ENCODE measurements around the gene LAG3. TPM values are rescaled to one million over a fixed set of nuclear protein-coding genes. Genes with fewer than 3 reads are reported as not detected.

The LAG3 gene
- total RNA-seq, 1 experiment from 2014 or later, result 0.16 TPM

GRCh38 chr12:6813363-6813762 is 41.0 kb downstream of the LAG3 start:
- H3K27me3 ChIP-seq, result peaks cover 13% of the 10 kb centered on the region; the same call in 1 of the 2 replicates
- no peak overlapping the region for H3K27ac ChIP-seq
- H3K4me3 ChIP-seq, result no peak overlapping the region
- no peaks in the 10 kb centered on the region for H3K4me1 ChIP-seq
- DNase-seq, result no peak
- H3K9me3 ChIP-seq (replicated peaks), result no peaks in the 10 kb centered on the region
- no peaks in the 10 kb centered on the region for H3K36me3 ChIP-seq

GRCh38 chr12:6816598-6816997 is 44.3 kb downstream of the LAG3 start:
- H3K27me3 ChIP-seq, result peaks cover 18% of the 10 kb centered on the region
- no peak overlapping the region for H3K4me3 ChIP-seq
- H3K4me1 ChIP-seq, result peaks cover 7% of the 10 kb centered on the region; the same call in 1 of the 2 replicates
- peak in 1 of 2 experiments; percentile 0 for DNase-seq
- no peaks in the 10 kb centered on the region for H3K36me3 ChIP-seq
- no peak overlapping the region for H3K27ac ChIP-seq
- no peaks in the 10 kb centered on the region for H3K9me3 ChIP-seq (replicated peaks)

GRCh38 chr12:6817098-6817497 is 44.8 kb downstream of the LAG3 start:
- Histone ChIP-seq H3K27me3 (peaks cover 15% of the 10 kb centered on the region), H3K36me3 (no peaks in the 10 kb centered on the region), H3K9me3 (replicated peaks) (no peaks in the 10 kb centered on the region), H3K4me3 (no peak overlapping the region), H3K4me1 (peaks cover 10% of the 10 kb centered on the region; the same call in 1 of the 2 replicates), H3K27ac (no peak overlapping the region)
- DNase-seq, result no peak

- DNase-seq, result no peak
- Histone ChIP-seq H3K4me3 (no peak overlapping the region), H3K27ac (no peak overlapping the region), H3K4me1 (peaks cover 10% of the 10 kb centered on the region; the same call in 1 of the 2 replicates), H3K9me3 (replicated peaks) (no peaks in the 10 kb centered on the region), H3K27me3 (peaks cover 14% of the 10 kb centered on the region), H3K36me3 (no peaks in the 10 kb centered on the region)
These were observed 45.4 kb downstream of the LAG3 start for GRCh38 chr12:6817662-6818157.

- no peak overlapping the region for H3K4me3 ChIP-seq
- peaks cover 14% of the 10 kb centered on the region for H3K27me3 ChIP-seq
- H3K36me3 ChIP-seq, result no peaks in the 10 kb centered on the region
- no peaks in the 10 kb centered on the region for H3K9me3 ChIP-seq (replicated peaks)
- DNase-seq, result no peak
- H3K4me1 ChIP-seq, result peaks cover 10% of the 10 kb centered on the region; the same call in 1 of the 2 replicates
- no peak overlapping the region for H3K27ac ChIP-seq
These were observed 45.9 kb downstream of the LAG3 start for GRCh38 chr12:6818222-6818621.

- H3K4me1 ChIP-seq, result peaks cover 10% of the 10 kb centered on the region; the same call in 1 of the 2 replicates
- H3K36me3 ChIP-seq, result no peaks in the 10 kb centered on the region
- H3K27me3 ChIP-seq, result peaks cover 14% of the 10 kb centered on the region
- H3K9me3 ChIP-seq (replicated peaks), result no peaks in the 10 kb centered on the region
- no peak overlapping the region for H3K4me3 ChIP-seq
- H3K27ac ChIP-seq, result no peak overlapping the region
- DNase-seq, result no peak
These were observed 46.3 kb downstream of the LAG3 start for GRCh38 chr12:6818645-6819044.

- Histone ChIP-seq H3K36me3 (no peaks in the 10 kb centered on the region), H3K27ac (no peak overlapping the region), H3K9me3 (replicated peaks) (no peaks in the 10 kb centered on the region), H3K27me3 (peaks cover 14% of the 10 kb centered on the region), H3K4me3 (no peak overlapping the region), H3K4me1 (peaks cover 10% of the 10 kb centered on the region; the same call in 1 of the 2 replicates)
- no peak for DNase-seq
These were observed 47.0 kb downstream of the LAG3 start for GRCh38 chr12:6819106-6820030.

- Histone ChIP-seq H3K4me3 (no peak overlapping the region), H3K4me1 (peaks cover 10% of the 10 kb centered on the region), H3K36me3 (no peaks in the 10 kb centered on the region), H3K27me3 (peaks cover 14% of the 10 kb centered on the region), H3K9me3 (replicated peaks) (no peaks in the 10 kb centered on the region), H3K27ac (no peak overlapping the region)
- no peak for DNase-seq
These were observed 47.8 kb downstream of the LAG3 start for GRCh38 chr12:6820166-6820565.

GRCh38 chr12:6821591-6822425 is 49.5 kb downstream of the LAG3 start, which contains the start of gene GPR162:
Gene GPR162, plus strand, starts transcription at chr12:6821821. Its CDS starts 2,078 bp downstream, at chr12:6823899.
- Histone ChIP-seq H3K9me3 (replicated peaks) (no peaks in the 10 kb centered on the region), H3K4me1 (peaks cover 13% of the 10 kb centered on the region), H3K36me3 (no peaks in the 10 kb centered on the region), H3K27ac (no peak within 1 kb of the TSS), H3K4me3 (peak within 1 kb of the TSS; percentile 44), H3K27me3 (peaks cover 14% of the 10 kb centered on the region)
- DNase-seq, result peak; percentile 60 to 66

- H3K9me3 ChIP-seq (replicated peaks), result no peaks in the 10 kb centered on the region
- no peak for DNase-seq
- peaks cover 14% of the 10 kb centered on the region for H3K27me3 ChIP-seq
- H3K4me3 ChIP-seq, result no peak overlapping the region
- H3K27ac ChIP-seq, result no peak overlapping the region
- no peaks in the 10 kb centered on the region for H3K36me3 ChIP-seq
- peaks cover 18% of the 10 kb centered on the region for H3K4me1 ChIP-seq
These were observed 50.3 kb downstream of the LAG3 start for GRCh38 chr12:6822426-6823135.

- H3K27ac ChIP-seq, result no peak overlapping the region
- no peak for DNase-seq
- H3K9me3 ChIP-seq (replicated peaks), result no peaks in the 10 kb centered on the region
- peaks cover 14% of the 10 kb centered on the region for H3K27me3 ChIP-seq
- H3K36me3 ChIP-seq, result no peaks in the 10 kb centered on the region
- no peak overlapping the region for H3K4me3 ChIP-seq
- peaks cover 18% of the 10 kb centered on the region for H3K4me1 ChIP-seq
These were observed 51.1 kb downstream of the LAG3 start for GRCh38 chr12:6823182-6824084.

GRCh38 chr12:6824085-6824775 is 51.9 kb downstream of the LAG3 start:
- H3K4me3 ChIP-seq, result no peak overlapping the region
- no peak for DNase-seq
- peaks cover 11% of the 10 kb centered on the region for H3K27me3 ChIP-seq
- peaks cover 18% of the 10 kb centered on the region for H3K4me1 ChIP-seq
- no peak overlapping the region for H3K27ac ChIP-seq
- no peaks in the 10 kb centered on the region for H3K9me3 ChIP-seq (replicated peaks)
- H3K36me3 ChIP-seq, result no peaks in the 10 kb centered on the region; the same call in 1 of the 2 replicates

GRCh38 chr12:6824901-6825381 is 52.6 kb downstream of the LAG3 start:
- no peaks in the 10 kb centered on the region; the same call in 1 of the 2 replicates for H3K36me3 ChIP-seq
- DNase-seq, result no peak
- H3K4me3 ChIP-seq, result no peak overlapping the region
- no peaks in the 10 kb centered on the region for H3K9me3 ChIP-seq (replicated peaks)
- H3K27ac ChIP-seq, result no peak overlapping the region
- H3K27me3 ChIP-seq, result peaks cover 6% of the 10 kb centered on the region; the same call in 1 of the 2 replicates
- H3K4me1 ChIP-seq, result peaks cover 18% of the 10 kb centered on the region
